HepG2 (cell line): ENCODE results near the gene ELAVL3. TPM values are rescaled to one million over a fixed set of nuclear protein-coding genes. Genes with fewer than 3 reads are reported as not detected.

Source experiments
- BRCA1 ChIP-seq: sonication (generic); formaldehyde crosslinking; IDR thresholded peaks from 2 replicates; pipeline ENCODE4 v1.4.0; 2020; ENCODE audit warnings: missing genetic modification reagents
- FOXK2 ChIP-seq: fragments of 450-650 bp; IDR thresholded peaks from 2 replicates; pipeline ENCODE4 v1.6.1; 2016
- KDM2A ChIP-seq: sonication (generic); formaldehyde crosslinking; IDR thresholded peaks from 2 replicates; pipeline ENCODE4 v1.4.0; 2020; ENCODE audit warnings: low read depth, missing genetic modification reagents, borderline replicate concordance
- KDM3A ChIP-seq: IDR thresholded peaks from 2 replicates; pipeline ENCODE4 v1.6.1; 2018; ENCODE audit warnings: low read depth, missing compliant biosample characterization
- KDM5B ChIP-seq: sonication (generic); formaldehyde crosslinking; IDR thresholded peaks from 2 replicates; pipeline ENCODE4 v1.4.0; 2020; ENCODE audit warnings: missing genetic modification reagents, mild to moderate bottlenecking, borderline replicate concordance
- MBNL3 ChIP-seq: fragments of 250-450 bp; sonication (Bioruptor Pico); conservative IDR thresholded peaks from 2 replicates; pipeline ENCODE4 v1.8.0; 2022; ENCODE audit warnings: mild to moderate bottlenecking, inconsistent platforms
- MEF2D ChIP-seq: sonication (generic); formaldehyde crosslinking; IDR thresholded peaks from 2 replicates; pipeline ENCODE4 v1.5.1; 2020; ENCODE audit warnings: mild to moderate bottlenecking, missing genetic modification reagents
- POGZ ChIP-seq: sonication (generic); formaldehyde crosslinking; IDR thresholded peaks from 2 replicates; pipeline ENCODE4 v1.4.0; 2020; ENCODE audit warnings: mild to moderate bottlenecking, missing genetic modification reagents
- RCOR2 ChIP-seq: IDR thresholded peaks from 2 replicates; pipeline ENCODE4 v1.6.1; 2016; ENCODE audit warnings: missing biosample characterization, missing genetic modification reagents
- SP4 ChIP-seq: sonication (generic); formaldehyde crosslinking; IDR thresholded peaks from 2 replicates; pipeline ENCODE4 v1.8.1; 2023; ENCODE audit warnings: mild to moderate bottlenecking, missing genetic modification reagents
- SUZ12 ChIP-seq: fragments of 150-350 bp; IDR thresholded peaks from 2 replicates; pipeline ENCODE4 v1.6.1; 2014; ENCODE audit warnings: low read depth, low read length
- TFAP4 ChIP-seq: sonication (generic); IDR thresholded peaks from 2 replicates; pipeline ENCODE4 v1.6.1; 2016; ENCODE audit warnings: low read depth, borderline replicate concordance
- ZBED4 ChIP-seq: sonication (generic); formaldehyde crosslinking; IDR thresholded peaks from 2 replicates; pipeline ENCODE4 v1.4.0; 2020; ENCODE audit warnings: missing genetic modification reagents, borderline replicate concordance
- ZKSCAN5 ChIP-seq: sonication (generic); formaldehyde crosslinking; IDR thresholded peaks from 2 replicates; pipeline ENCODE4 v1.5.1; 2020; ENCODE audit warnings: mild to moderate bottlenecking, missing genetic modification reagents
- ZNF142 ChIP-seq: sonication (generic); formaldehyde crosslinking; IDR thresholded peaks from 2 replicates; pipeline ENCODE4 v1.4.0; 2020; ENCODE audit warnings: missing genetic modification reagents
- ZNF674 ChIP-seq: sonication (generic); formaldehyde crosslinking; IDR thresholded peaks from 2 replicates; pipeline ENCODE4 v1.5.0; 2020; ENCODE audit warnings: low read depth, mild to moderate bottlenecking, missing genetic modification reagents
- ZNF710 ChIP-seq: sonication (generic); formaldehyde crosslinking; IDR thresholded peaks from 2 replicates; pipeline ENCODE4 v1.5.0; 2020; ENCODE audit warnings: mild to moderate bottlenecking, missing genetic modification reagents, borderline replicate concordance
- polyA plus RNA-seq, 8 experiments: library from polyadenylated mRNA; depleted of rRNA in 3 of 8; stranded (reverse) in 7 of 8; unstranded in 1 of 8; fragments of >200 nt; fragmentation: Illumina TruSeq in 4 of 8; extraction: Trizol in 4 of 8; gene quantifications; 2 replicates each; pipeline versions ENCODE4 v1.2.1 to v1.2.3, GENCODE V29; 2011 to 2016; ENCODE audit warnings: low read depth in 4 of 8, missing spikeins in 1 of 8, mixed read lengths in 1 of 8; ENCODE audit not compliant: insufficient read depth in 1 of 8
- total RNA-seq, 5 experiments: library from RNA; depleted of rRNA; stranded (reverse); fragments of >200 nt; fragmentation: Illumina TruSeq; extraction: Trizol; gene quantifications; 2 replicates each; pipeline ENCODE4 v1.2.3, GENCODE V29; 2016; ENCODE audit warnings: low read depth in 1 of 5

The ELAVL3 gene
- total and polyA plus RNA-seq, 2 of the 13 experiments (the other 11 are each of a cell fraction or from before 2014, with no cell fraction given): 0.03 TPM; not detected in 1

GRCh38 chr19:11482384-11483050 is 1.7 kb upstream of the ELAVL3 start (continued):
- TF ChIP-seq ZNF710 (CRISPR knock-in tag): no peak
- no peak for TF ChIP-seq FOXK2
- no peak for TF ChIP-seq MBNL3
- TF ChIP-seq KDM2A (CRISPR knock-in tag): peak; percentile 97
- TF ChIP-seq ZKSCAN5 (CRISPR knock-in tag): no peak
- TF ChIP-seq MEF2D (CRISPR knock-in tag): no peak
- TF ChIP-seq SUZ12: no peak
- TF ChIP-seq POGZ (CRISPR knock-in tag): peak; percentile 71
- TF ChIP-seq ZNF142: peak; percentile 70; the same call in 1 of the 2 replicates
- peak; percentile 93; the same call in 1 of the 2 replicates for TF ChIP-seq KDM3A (CRISPR knock-in tag)
- TF ChIP-seq ZBED4: 0 out of 2 replicates have a peak, but pooled peaks have one; percentile 48
- TF ChIP-seq ZNF674 (CRISPR knock-in tag): no peak
- no peak for TF ChIP-seq TFAP4
- TF ChIP-seq RCOR2 (CRISPR knock-in tag): peak; percentile 72; the same call in 1 of the 2 replicates
- peak; percentile 76; the same call in 1 of the 2 replicates for TF ChIP-seq BRCA1
- peak; percentile 74; the same call in 1 of the 2 replicates for TF ChIP-seq KDM5B (CRISPR knock-in tag)
- peak; percentile 75 for TF ChIP-seq SP4 (CRISPR knock-in tag)
